Epithelial cell of proximal tubule (primary cell): Measurements from ENCODE around the gene FNDC3B. TPM values are rescaled to one million over a fixed set of nuclear protein-coding genes. Genes with fewer than 3 reads are reported as not detected.

Experiments
- DNase-seq: peaks from one replicate; pipeline ENCODE4 v3.0.0-alpha.2; 2011; ENCODE audit warnings: low read depth
- H3K4me3 ChIP-seq: 2 replicates; pipeline ENCODE4 v1.5.1; 2011; ENCODE audit warnings: low read depth, mild to moderate bottlenecking, low read length
- total RNA-seq: library from RNA; depleted of rRNA; stranded (reverse); fragments of >200 nt; gene quantifications from 2 replicates; pipeline ENCODE4 v1.2.3, GENCODE V29; 2015
- TF ChIP-seq, protein P1 (sequence below): conservative IDR thresholded peaks from 2 replicates; pipeline ENCODE4 v1.5.1; 2012; ENCODE audit warnings: low read depth, mild to moderate bottlenecking, low read length

Gene FNDC3B
- total RNA-seq, 1 donor from 2014 or later = 37.3 TPM

DNA sequence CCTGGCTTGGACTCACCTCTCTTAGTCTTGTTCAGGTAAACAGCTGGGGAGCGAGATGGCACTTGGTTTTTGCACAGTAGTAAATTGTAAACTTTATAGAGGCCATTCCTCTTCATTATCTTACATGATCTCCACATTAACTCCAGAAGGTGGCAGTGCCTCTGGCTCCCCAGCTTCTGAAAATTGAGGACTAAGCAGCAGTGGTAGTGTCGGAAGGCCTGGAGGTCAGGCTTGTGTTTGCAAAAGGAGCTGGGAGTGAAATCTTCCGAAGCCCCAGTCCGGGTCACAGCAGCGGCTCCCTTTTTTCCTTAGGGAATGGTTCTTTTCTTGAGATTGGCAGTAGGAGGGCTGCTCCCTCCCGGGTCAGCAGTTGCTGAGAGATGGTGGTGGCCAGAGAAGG is 85.7 kb downstream of the FNDC3B start:
- no peak for DNase-seq
- H3K4me3 ChIP-seq = no peak overlapping the region
- TF ChIP-seq, protein P1, sequence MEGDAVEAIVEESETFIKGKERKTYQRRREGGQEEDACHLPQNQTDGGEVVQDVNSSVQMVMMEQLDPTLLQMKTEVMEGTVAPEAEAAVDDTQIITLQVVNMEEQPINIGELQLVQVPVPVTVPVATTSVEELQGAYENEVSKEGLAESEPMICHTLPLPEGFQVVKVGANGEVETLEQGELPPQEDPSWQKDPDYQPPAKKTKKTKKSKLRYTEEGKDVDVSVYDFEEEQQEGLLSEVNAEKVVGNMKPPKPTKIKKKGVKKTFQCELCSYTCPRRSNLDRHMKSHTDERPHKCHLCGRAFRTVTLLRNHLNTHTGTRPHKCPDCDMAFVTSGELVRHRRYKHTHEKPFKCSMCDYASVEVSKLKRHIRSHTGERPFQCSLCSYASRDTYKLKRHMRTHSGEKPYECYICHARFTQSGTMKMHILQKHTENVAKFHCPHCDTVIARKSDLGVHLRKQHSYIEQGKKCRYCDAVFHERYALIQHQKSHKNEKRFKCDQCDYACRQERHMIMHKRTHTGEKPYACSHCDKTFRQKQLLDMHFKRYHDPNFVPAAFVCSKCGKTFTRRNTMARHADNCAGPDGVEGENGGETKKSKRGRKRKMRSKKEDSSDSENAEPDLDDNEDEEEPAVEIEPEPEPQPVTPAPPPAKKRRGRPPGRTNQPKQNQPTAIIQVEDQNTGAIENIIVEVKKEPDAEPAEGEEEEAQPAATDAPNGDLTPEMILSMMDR = peak; percentile 34

DNA sequence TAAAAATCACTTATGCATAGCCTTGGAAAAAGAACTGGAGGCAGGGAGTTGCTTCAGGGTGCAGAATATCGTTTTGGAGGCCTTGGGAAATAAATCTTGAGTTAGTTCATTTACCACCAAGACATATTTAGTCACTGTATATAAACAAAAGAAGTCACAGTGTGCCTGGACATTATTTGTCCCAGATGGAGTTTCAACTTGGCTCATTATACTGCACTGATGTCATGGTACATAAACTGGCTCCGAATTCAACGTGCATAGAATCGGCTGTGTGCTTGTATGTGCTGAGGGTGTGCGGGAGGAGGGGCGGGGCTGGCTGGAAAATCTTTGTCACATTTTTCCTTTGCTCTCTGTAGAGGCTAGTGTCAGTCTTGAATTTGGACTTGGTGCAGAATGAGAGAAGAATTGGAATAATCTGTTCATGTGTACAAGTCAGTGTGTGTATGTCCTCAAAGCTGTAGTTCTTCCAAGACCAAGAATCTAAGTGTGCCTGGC is 86.6 kb downstream of the FNDC3B start:
- TF ChIP-seq, protein P1 = no peak
- no peak overlapping the region for H3K4me3 ChIP-seq
- no peak for DNase-seq

DNA sequence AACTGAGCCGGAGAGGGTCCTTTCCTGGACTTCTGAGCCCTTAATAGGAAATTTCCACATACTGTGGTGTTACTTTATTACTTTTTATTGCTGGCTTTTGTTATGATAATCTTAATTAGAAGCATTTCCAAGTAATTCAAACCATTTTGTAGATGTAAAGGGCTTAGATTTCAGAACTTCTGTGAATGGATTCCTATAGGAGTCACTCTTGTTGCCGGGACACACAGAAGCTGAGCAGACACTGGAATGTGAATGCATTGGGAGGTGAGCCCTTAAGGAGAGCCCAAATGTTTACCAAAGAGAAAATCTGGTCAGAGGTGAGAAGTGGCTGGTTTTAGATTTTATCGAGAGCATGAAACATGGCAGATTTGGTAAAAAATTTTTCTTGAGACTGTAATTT is 87.4 kb downstream of the FNDC3B start:
- TF ChIP-seq, protein P1 = no peak
- no peak overlapping the region for H3K4me3 ChIP-seq
- DNase-seq = no peak

DNA sequence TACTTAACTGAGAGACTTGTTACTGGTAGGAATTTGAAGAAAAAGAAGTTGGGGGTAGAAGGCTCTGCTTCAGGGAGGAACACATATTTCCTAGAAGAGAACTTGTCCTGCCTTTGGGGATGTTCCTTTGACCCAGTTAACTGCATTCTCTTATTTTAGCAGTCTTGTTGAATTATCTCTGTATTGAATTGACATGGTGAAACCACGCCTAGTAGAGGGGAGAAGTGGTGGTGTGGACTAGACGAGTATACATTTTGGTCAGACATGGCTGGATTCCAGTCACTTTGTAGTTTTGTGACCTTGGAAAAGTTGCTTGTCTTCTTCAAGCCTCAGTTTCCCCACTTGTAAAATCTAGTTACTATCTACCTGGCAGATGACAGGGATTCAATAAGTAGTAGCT is 87.8 kb downstream of the FNDC3B start:
- H3K4me3 ChIP-seq = no peak overlapping the region
- TF ChIP-seq, protein P1 = no peak
- no peak for DNase-seq

DNA sequence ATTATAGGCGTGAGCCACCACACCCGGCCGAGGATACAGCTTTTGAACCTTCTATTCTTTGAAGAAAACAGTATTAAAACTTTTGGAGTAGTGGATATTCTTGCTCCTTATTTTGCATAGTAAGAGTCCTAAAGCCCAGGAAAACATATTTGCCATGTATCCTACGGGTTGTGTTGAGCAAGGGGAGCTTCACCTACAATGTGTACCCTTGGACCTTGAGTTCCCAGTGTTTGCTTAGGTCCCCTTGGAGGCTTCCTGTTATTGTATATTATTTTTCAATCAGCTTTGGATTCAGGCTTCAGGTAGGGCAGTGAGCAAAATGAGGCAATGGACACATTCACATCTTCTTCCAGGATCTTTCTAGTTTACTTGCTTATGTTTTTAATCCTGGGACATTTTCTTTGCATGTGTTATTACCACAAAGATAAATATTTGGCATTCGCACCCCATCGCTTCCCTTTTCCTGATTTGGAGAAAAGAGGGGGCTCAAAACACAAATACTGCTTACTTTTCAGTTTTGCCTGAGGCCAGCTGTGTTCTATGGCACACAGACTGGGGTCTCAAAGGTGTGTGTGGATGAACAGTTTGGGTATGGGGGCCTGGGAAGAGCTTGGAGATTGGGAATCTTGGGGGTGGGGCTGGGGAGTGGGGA is 88.7 kb downstream of the FNDC3B start:
- H3K4me3 ChIP-seq = no peak overlapping the region
- TF ChIP-seq, protein P1 = no peak
- DNase-seq = no peak

DNA sequence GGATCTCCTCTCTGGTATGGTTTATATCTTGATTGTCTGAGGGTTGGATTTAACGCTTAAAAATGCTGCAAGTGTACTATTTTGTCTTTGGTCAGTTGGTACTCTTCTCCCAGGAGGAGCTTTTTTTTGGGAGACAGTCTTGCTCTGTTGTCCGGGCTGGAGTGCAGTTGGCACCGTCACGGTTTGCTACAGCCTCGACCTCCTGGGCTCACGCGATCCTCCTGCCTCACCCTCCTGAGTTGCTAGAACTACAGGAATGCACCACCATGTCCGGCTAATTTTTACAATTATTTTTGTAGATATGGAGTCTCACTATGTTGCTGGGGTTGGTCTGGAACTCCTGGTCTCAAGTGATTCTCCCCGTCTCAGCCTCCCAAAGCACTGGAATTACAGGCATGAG is 89.5 kb downstream of the FNDC3B start:
- no peak for DNase-seq
- no peak overlapping the region for H3K4me3 ChIP-seq
- TF ChIP-seq, protein P1 = no peak

DNA sequence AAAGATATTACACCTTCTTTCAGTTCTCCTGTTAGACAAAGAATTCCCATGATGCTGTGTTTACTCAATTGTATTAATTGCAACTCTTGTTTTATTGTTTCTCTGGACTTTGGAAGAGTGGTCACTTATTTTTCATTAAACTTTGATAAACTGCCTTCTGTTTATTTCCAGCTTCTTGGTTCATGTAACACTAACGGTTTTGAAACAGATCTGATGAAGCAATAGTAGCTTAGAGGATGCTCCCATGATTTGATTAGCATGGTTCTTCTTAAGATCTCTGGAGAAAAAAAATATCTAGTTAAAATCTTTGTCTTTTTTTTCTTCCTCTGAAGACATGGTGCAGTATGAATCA is 90.1 kb downstream of the FNDC3B start:
- TF ChIP-seq, protein P1 = no peak
- peak; percentile 94 for DNase-seq
- H3K4me3 ChIP-seq = no peak overlapping the region
